OCI-LY7 (cell line): Measurements from ENCODE around the gene RBMS1. TPM values are rescaled to one million over a fixed set of nuclear protein-coding genes. Genes with fewer than 3 reads are reported as not detected.

Source experiments
- BruUV-seq: library from RNA; stranded (reverse); fragments of 400-500 nt; replicated peaks from 2 replicates; lab custom pipeline; 2021; lab: Mats Ljungman, UMichigan
- CTCF ChIA-PET: fragments of 300-600 bp; sonication (Branson Sonifier 250); formaldehyde crosslinking; loops from one replicate; lab custom pipeline; 2022; ENCODE audit warnings: antibody characterized with exemption; ENCODE audit not compliant: unreplicated experiment; lab: Charles Lee
- POLR2A ChIA-PET: fragments of 300-600 bp; sonication (Branson Sonifier 250); formaldehyde crosslinking; loops from one replicate; lab custom pipeline; 2022; ENCODE audit warnings: antibody characterized with exemption; lab: Charles Lee
- DNase-seq: peaks from one replicate; pipeline ENCODE4 v3.0.0-alpha.2; 2015; ENCODE audit warnings: low spot score
- H2AFZ ChIP-seq: fragments of 200-600 bp; sonication (generic), shearing (Covaris generic); 2 replicates; pipeline ENCODE4 v1.6.1; 2014; ENCODE audit warnings: mild to moderate bottlenecking, antibody characterized with exemption, low read length, moderate library complexity
- H3K27ac ChIP-seq: fragments of 200-600 bp; sonication (generic); 2 replicates; pipeline ENCODE4 v1.5.1; 2014; ENCODE audit warnings: mixed run types, low read depth, mild to moderate bottlenecking, moderate library complexity, low read length, inconsistent platforms; ENCODE audit not compliant: poor library complexity, severe bottlenecking
- H3K36me3 ChIP-seq: fragments of 200-600 bp; sonication (generic); 2 replicates; pipeline ENCODE4 v1.6.1; 2014; ENCODE audit warnings: mild to moderate bottlenecking, antibody characterized with exemption, low read length, moderate library complexity, mixed read lengths; ENCODE audit not compliant: insufficient read depth
- H3K4me1 ChIP-seq: fragments of 200-600 bp; sonication (generic); 2 replicates; pipeline ENCODE4 v1.5.1; 2014; ENCODE audit warnings: mild to moderate bottlenecking, low read length; ENCODE audit not compliant: insufficient read depth, poor library complexity, severe bottlenecking
- H3K4me2 ChIP-seq: fragments of 200-600 bp; sonication (generic); 2 replicates; pipeline ENCODE4 v1.6.1; 2014; ENCODE audit warnings: mild to moderate bottlenecking, low read length
- H3K4me3 ChIP-seq: fragments of 200-600 bp; sonication (generic); 2 replicates; pipeline ENCODE4 v1.5.1; 2014; ENCODE audit warnings: mild to moderate bottlenecking, low read depth, low read length; ENCODE audit not compliant: poor library complexity, severe bottlenecking
- H3K79me2 ChIP-seq: fragments of 200-600 bp; sonication (generic); 2 replicates; pipeline ENCODE4 v1.6.1; 2016; ENCODE audit warnings: low read depth, mild to moderate bottlenecking, low read length, moderate library complexity, mixed read lengths; ENCODE audit not compliant: insufficient read depth
- H3K9me2 ChIP-seq: fragments of 200-600 bp; sonication (generic); 2 replicates; pipeline ENCODE4 v1.6.1; 2016; ENCODE audit warnings: mild to moderate bottlenecking, low read length, mixed read lengths; ENCODE audit not compliant: insufficient read depth
- H3K9me3 ChIP-seq: fragments of 200-600 bp; sonication (generic); 2 replicates; pipeline ENCODE4 v1.6.1; 2014; ENCODE audit warnings: mild to moderate bottlenecking, mixed run types, low read length, mixed read lengths
- H4K20me1 ChIP-seq: fragments of 200-600 bp; sonication (generic); 2 replicates; pipeline ENCODE4 v1.6.1; 2014; ENCODE audit warnings: mild to moderate bottlenecking, antibody characterized with exemption, low read length, moderate library complexity, mixed read lengths; ENCODE audit not compliant: insufficient read depth
- EZH2phosphoT487 ChIP-seq: fragments of 200-600 bp; sonication (generic); IDR thresholded peaks from 2 replicates; pipeline ENCODE4 v1.6.1; 2018; ENCODE audit warnings: low read depth, borderline replicate concordance, mild to moderate bottlenecking, mixed run types, antibody characterized with exemption, low read length, moderate library complexity, mixed read lengths
- intact Hi-C: fragments of 100-400 bp; cut with micrococcal nuclease; formaldehyde crosslinking; loops from one replicate; pipeline ENCODE4 v1.10.0; 2022; ENCODE audit not compliant: unreplicated experiment
- total RNA-seq, 2 experiments: library from RNA; depleted of rRNA in 1 of 2; stranded (reverse); fragments of >200 nt in 1 of 2; shearing (Covaris generic) in 1 of 2; gene quantifications; 2 replicates each; pipeline ENCODE4 v1.2.3, GENCODE V29; 2014 to 2022
- TF ChIP-seq, protein P1 (sequence below): fragments of 200-600 bp; sonication (generic); conservative IDR thresholded peaks from 2 replicates; pipeline ENCODE4 v1.5.1; 2014; ENCODE audit warnings: mild to moderate bottlenecking, antibody characterized with exemption, low read length, moderate library complexity, mixed read lengths

RBMS1 gene
- total RNA-seq, 2 experiments from 2014 or later: 29.5 to 35.7 TPM

- POLR2A ChIA-PET: interaction anchor here (0.7 to 2.9 kb wide), 2 partner anchors 24 to 899 kb away, joined by 3 to 7 read pairs; no protein-coding TSS in a partner anchor
- CTCF ChIA-PET: no interaction called here
- DNase-seq: no peak
- BruUV-seq: no TSS peak
- Histone ChIP-seq H4K20me1 (no peaks in the 10 kb centered on the region), H2AFZ (no peak overlapping the region), H3K4me2 (no peak overlapping the region), H3K36me3 (no peaks in the 10 kb centered on the region), H3K4me3 (no peak overlapping the region), H3K9me3 (no peaks in the 10 kb centered on the region), H3K27ac (no peak overlapping the region), H3K79me2 (no peaks in the 10 kb centered on the region), H3K4me1 (peaks cover 27% of the 10 kb centered on the region), H3K9me2 (no peaks in the 10 kb centered on the region)
- TF ChIP-seq EZH2phosphoT487: no peak
- TF ChIP-seq, protein P1, sequence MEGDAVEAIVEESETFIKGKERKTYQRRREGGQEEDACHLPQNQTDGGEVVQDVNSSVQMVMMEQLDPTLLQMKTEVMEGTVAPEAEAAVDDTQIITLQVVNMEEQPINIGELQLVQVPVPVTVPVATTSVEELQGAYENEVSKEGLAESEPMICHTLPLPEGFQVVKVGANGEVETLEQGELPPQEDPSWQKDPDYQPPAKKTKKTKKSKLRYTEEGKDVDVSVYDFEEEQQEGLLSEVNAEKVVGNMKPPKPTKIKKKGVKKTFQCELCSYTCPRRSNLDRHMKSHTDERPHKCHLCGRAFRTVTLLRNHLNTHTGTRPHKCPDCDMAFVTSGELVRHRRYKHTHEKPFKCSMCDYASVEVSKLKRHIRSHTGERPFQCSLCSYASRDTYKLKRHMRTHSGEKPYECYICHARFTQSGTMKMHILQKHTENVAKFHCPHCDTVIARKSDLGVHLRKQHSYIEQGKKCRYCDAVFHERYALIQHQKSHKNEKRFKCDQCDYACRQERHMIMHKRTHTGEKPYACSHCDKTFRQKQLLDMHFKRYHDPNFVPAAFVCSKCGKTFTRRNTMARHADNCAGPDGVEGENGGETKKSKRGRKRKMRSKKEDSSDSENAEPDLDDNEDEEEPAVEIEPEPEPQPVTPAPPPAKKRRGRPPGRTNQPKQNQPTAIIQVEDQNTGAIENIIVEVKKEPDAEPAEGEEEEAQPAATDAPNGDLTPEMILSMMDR: no peak
- intact Hi-C loops: no loop called here
Measured at GRCh38 chr2:160379399-160379798, 114.2 kb downstream of the RBMS1 start.

- Histone ChIP-seq H3K4me1 (peaks cover 27% of the 10 kb centered on the region), H3K9me3 (no peaks in the 10 kb centered on the region), H3K27ac (no peak overlapping the region), H3K4me2 (peak overlapping the region; percentile 22; the same call in 1 of the 2 replicates), H3K9me2 (no peaks in the 10 kb centered on the region), H4K20me1 (no peaks in the 10 kb centered on the region), H3K36me3 (no peaks in the 10 kb centered on the region), H3K79me2 (no peaks in the 10 kb centered on the region), H3K4me3 (no peak overlapping the region), H2AFZ (no peak overlapping the region; the same call in 1 of the 2 replicates)
- TF ChIP-seq EZH2phosphoT487: no peak
- TF ChIP-seq, protein P1: peak; percentile 79
- DNase-seq: peak; percentile 42
- no TSS peak for BruUV-seq
- POLR2A ChIA-PET: interaction anchor here (0.6 to 4.3 kb wide), 6 partner anchors 12 to 1665 kb away, joined by 3 to 42 read pairs (median 5); no protein-coding TSS in a partner anchor
- intact Hi-C loops: no loop called here
- CTCF ChIA-PET: interaction anchor here (1.1 kb wide), 1 partner anchor 23 kb away, joined by 3 read pairs; no protein-coding TSS in a partner anchor
Measured at GRCh38 chr2:160377204-160377995, 116.2 kb downstream of the RBMS1 start.
